ENCODE results near the gene ANKRD13D. TPM values are rescaled to one million over a fixed set of nuclear protein-coding genes. Genes with fewer than 3 reads are reported as not detected.

ANKRD13D gene
- total RNA-seq, 1 experiment from 2014 or later = 107 TPM

DNA sequence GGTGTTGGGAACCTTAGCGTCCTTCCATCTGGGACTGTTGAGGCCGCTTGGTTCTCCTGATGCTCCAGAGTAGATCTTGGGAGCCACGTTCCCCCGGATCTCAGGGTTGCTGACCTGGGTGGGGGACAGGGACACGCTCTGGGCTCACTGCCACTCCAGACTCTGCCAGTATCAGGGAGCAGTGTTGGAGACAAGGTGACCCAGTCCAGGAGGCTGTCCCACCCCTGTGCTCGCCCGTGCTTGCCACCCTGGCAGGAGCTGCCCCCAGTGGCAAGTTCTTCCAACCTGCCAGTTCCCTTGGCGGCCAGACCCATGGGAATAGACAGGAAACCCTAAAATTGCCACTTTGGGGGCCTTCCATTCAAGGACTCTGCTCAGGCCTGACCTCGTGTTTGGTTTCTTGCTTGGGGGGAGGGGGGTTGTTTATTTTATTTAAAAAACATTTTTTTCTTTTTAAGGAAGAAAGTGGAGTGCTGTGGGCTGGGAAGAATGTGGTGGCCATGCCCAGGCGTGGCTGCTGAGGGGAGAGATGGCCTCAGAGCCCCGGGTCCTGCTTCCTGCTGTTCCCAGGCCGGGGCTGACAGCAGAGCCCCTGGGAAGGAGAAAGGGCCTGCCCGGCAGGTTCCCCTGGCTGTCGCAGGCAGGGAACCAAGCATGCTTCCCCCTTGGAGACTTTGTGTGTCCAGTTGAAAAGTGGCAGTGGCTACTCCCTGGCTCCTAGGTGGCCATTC is 15.7 kb upstream of the ANKRD13D start:
- no peak for DNase-seq (ENCODE audit: low spot score)

DNA sequence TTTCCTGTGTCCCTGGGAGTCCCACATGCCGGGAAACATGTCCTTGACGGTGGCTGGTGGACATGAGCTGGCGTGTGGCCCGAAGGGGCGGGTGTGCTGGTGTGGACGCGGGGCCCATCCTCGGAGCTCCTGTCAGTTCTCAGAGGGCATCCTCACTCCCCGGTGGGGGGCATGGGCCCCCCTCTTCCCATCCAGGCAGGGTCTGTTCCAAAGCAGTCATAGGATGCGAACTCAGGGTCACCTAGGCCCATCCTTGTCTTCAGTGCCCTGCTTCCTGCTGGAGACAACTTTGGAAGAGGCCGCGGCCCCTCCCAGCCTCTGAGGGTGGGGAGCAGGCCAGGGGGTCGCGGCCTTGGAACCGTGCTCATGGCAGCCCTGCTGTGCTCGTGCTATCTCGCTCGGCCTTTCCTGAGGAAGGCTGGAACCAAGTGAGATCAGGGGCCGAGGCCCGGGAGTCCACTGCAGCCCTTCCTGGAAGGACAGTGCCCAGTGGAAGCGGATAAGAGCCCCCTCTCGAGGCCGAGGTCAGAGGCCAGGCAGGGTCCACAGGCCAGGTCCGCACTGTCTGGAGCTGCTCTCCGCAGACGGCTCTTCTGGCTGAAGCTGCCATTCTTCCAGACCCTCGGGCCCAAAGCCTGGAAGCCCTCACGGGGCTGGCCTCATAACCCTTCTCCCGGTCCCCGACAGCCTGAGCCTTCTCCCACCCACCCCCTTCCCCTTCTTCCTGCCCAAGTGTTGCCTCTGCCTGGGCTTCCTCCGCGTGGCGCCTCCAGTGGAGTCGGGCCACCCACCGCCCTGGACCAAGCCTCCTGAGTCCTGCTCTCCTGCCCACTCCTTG is 14.1 kb upstream of the ANKRD13D start:
- no peak for DNase-seq (ENCODE audit: low spot score)

DNA sequence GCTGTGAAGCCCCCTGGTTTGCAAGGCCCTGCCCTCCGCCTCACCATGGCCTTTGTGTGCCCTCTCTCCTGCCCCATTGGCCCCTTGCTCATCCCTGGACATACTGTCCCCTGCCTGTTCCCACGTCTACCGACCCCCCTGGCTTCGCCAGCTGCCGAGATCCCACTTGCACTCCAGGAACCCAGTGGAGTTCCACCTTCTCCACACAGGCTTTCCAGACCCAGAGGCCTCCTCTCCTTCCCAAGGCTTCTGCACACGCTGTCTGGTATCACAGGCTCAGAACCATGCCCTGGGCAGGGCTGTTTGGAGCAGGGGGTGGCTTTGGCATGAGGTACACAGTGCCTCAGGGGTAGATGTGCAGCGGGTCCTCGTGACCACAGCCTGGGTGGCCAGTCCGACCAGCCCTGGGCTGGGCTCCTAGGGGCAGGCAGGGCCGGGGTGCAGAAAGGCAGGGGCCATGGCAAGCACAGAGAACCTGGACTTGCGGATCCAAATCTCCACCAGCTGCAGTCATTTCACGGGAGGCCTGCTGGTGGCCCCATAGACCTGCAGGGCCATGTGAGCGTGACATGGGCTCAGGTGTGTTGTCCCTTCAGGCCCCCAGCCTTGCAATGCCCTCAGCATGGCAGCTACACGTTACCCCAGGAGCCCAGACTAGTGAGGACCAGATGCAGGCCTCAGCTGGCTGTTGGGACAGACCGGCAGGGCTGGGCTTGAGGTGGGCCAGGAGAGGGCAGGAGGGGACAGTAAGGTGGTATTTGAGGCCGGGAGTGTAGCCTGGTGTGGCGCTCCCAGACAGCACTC is 13.3 kb upstream of the ANKRD13D start:
- DNase-seq (ENCODE audit: low spot score) = no peak

DNA sequence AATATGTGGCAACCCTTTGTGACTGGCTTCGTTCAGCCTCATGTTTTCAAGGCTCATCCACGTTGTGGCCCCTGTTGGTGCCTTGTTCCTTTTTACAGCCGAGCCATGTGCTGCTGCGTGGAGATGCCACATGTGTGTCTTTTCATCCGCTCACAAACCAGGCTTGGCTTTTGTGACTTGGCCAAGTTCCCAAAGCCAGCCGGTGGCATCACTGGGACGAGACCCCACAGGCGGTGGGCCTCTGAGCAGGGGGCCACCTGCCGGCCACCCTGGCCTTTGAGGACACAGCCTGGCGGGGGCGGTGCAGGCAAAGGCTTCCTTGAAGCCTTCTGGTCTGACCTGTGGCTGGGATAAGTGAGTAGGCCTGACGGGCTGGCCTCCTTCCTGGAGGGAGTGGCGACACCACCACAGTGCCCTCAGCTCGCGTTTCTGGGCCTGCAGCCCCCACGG is 12.3 kb upstream of the ANKRD13D start:
- peak; percentile 64 for DNase-seq (ENCODE audit: low spot score)

DNA sequence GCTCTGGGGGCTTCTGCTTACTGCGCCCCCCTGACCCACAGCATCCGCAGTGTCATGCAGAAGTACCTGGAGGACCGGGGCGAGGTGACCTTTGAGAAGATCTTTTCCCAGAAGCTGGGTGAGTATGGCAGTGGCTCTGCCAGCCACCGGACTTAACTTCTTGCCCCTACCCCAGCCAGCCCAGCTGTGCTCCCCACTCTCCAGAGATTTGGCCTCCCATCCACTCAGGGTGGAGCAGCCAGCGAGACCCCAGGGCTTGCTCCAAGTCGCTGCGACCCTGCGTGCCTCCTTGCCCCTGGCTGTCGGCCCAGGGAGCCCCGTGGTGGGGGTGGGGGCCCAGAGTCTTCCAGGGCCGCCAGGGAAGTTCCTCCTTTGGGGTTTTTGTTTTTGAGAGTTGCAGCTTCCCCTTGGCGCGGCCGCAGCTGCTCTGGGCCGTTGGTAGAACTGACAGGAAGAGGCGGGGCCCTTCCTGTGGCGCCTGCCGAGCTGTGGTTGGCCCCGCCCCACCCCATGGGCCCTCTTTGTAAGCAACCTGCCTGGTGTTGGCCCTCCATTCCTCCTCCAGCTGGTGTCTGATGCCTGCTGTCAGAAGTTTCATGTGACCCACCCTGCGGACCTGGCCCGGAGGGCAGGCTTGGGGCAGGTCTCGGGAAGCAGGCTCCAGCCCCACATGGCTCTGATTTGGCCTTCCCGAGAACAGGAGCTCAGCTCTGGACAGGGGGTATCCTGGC is 11.7 kb upstream of the ANKRD13D start:
- peak; percentile 76 for DNase-seq (ENCODE audit: low spot score)

DNA sequence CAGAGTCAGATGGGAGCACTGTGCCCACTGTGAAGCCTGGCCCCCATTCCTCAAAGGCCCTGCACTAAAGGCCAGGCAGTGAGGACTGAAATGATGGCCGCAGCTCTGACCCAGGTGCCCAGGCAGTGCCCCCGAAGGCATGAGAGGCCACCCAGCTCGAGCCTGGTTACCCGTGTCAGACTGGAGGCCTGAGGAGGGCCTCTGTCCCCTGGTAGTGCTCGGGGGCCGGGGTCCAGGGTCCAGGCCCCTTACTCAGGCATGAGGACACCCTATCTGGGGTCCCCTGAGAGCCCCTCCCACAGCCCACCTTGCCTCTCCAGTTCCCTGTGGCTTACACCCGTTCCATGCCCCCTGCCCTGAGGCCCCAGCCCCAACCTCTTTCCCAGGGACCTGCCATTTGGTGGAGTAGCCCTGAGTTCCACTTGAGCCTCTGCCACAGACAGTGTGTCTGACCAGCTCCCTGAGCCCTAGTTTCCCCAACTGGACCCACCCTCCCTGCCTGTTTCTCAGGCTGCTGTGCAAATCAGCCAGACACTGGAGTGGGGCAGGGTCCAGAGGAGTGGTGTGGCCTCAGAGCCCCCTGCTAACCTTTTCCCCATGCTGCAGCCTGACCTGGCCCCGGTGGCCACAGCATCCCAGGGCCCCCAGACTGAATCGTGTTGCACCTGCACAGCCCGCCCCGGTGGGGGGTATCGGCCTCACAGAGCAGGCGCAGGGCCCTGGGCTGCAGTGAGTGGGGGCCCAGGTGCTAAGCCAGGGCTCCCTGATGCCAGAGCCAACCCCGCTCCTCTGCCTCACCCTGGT is 10.8 kb upstream of the ANKRD13D start:
- DNase-seq (ENCODE audit: low spot score) = no peak

DNA sequence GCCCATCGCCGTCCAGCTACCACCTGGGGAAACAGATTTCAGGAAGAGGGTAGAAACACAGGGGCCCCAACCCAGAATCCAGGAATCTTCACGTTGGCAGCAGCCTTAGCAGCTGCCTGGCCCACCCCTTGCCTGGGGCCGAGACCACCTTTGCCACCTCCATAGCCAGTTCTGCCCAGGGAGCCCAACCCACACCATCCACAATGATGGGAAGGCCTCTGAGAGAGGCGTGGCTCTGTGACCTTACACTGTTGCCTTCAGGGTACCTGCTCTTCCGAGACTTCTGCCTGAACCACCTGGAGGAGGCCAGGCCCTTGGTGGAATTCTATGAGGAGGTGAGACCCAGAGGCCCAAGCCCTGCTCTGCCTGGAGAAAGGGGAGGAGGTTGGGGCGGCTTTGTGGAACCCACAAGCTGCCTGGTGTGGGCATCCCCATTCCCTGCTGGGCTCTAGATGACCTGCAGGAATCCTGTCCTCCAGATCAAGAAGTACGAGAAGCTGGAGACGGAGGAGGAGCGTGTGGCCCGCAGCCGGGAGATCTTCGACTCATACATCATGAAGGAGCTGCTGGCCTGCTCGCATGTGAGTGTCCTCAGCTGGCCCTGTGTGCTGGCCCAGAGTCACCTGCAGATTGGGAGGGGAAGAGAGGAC is 10.0 kb upstream of the ANKRD13D start:
- no peak for DNase-seq (ENCODE audit: low spot score)

DNA sequence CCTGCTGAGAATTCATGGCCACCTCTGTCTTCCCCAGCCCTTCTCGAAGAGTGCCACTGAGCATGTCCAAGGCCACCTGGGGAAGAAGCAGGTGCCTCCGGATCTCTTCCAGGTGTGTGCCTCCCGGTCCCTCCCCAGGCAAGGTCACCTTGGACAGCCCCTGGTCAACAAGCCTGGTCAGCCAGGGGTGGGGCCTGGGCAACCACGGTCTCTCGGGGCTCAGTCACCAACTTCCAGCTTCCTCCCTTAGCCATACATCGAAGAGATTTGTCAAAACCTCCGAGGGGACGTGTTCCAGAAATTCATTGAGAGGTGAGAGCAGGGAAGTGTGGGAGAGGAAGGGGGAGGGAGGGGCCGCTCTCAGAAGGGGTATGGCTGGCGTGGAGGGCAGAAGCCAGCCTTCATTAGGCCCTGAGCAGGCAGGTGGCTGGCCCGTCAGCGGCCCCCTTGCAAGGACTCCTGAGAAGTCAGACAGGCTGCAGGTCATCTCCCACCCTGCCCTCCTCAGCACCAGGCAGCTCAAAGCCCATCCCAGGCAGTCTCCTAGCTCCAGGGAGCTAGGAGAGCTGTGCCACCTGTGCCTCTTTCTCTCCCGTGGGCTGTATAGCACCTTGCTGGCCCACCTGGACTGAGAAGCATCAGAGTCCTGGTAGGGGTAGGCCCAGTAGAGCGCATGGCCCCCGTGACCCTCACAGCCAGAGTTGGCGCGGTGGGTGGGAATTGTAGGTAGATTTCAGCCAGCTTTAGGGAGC is 9.3 kb upstream of the ANKRD13D start:
- no peak for DNase-seq (ENCODE audit: low spot score)

DNA sequence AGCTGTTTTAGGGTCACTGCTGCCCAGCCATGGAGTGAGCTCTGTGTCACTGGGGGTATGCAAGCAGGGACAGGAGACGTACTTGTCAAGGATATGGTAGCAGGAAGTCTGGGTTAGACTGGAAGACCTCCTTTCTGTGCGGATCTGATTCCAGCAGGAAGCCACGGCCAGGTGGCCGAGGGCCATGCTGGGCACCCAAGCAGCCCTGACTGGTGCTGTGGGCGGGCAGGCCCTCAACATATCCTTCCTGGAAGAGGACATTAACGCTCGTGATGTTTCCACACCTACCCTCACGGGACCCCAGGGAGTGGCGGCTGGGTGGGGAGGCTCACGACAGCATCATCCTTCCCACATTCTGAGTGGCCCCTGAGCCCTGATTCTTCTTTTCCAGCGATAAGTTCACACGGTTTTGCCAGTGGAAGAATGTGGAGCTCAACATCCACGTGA is 8.7 kb upstream of the ANKRD13D start:
- no peak for DNase-seq (ENCODE audit: low spot score)

DNA sequence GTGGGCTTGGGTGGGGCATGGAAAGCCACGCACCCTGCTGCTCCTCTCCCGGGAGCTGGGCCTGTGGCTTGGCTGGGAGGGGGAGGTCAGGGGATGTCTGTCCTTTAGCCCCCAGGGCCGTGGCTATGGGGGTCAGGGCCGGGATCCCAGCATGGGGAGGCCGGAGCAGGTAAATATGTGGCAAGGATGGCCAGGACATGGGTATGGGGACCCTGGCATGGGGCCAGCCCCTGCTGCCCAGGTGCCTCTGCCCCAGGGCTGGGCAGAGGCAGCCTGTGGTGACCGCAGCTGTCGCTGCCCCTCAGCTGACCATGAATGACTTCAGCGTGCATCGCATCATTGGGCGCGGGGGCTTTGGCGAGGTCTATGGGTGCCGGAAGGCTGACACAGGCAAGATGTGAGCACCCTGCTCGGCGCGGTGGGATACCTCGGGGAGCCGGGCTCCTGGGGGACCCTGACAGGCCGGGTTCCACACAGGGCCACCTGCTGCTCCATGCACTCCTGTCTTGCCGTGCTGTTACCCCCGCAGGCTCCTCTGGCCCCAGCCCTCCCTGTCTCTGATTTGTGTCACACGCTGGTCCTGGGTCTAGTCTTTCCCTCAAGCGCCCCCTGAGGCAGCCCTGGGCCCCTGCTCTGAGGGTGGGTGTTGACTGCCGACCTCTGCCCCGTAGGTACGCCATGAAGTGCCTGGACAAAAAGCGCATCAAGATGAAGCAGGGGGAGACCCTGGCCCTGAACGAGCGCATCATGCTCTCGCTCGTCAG is 8.1 kb upstream of the ANKRD13D start:
- no peak for DNase-seq (ENCODE audit: low spot score)

DNA sequence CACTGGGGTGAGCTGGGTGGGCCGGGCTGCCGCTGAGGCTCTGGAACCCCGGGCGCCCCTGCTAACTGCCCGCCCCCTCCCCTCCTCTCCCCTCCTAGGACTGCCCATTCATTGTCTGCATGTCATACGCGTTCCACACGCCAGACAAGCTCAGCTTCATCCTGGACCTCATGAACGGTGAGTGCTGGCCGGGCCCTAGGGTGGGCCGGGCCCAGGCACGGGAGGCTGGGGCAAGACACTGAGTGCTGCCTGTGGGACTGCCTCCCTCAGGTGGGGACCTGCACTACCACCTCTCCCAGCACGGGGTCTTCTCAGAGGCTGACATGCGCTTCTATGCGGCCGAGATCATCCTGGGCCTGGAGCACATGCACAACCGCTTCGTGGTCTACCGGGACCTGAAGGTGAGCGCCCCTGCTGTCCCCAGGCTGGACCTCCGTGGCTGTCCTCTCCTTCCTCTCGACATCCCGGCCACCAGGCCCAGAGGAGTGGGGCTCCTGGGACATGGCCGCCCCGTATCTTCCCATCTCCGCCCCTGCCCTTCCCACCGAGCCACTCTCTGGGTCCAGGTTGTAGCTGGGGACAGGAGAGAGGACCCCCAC is 7.5 kb upstream of the ANKRD13D start:
- no peak for DNase-seq (ENCODE audit: low spot score)

DNA sequence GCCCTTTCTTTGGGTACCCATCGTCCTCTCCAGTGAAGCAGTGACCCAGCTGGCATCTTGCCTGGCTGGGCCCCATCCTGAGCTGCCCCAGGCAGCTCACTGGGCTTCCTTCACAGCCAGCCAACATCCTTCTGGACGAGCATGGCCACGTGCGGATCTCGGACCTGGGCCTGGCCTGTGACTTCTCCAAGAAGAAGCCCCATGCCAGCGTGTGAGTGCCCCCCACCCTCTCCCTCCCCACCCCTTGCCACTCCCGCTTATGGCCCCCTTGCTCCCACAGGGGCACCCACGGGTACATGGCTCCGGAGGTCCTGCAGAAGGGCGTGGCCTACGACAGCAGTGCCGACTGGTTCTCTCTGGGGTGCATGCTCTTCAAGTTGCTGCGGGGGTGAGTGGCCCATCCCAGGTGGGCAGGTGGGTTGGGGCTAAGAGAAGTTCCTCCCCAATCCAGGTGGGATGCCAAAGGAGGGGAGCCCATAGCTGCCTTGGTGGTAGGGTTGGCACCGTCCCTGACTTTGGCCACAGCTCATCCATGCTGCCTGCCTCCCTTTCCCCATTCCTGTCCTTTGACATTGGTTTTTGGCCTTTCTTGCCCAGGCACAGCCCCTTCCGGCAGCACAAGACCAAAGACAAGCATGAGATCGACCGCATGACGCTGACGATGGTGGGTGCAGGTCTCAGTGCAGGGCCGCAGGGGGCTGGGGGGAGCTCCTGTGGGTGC is 6.8 kb upstream of the ANKRD13D start:
- DNase-seq (ENCODE audit: low spot score) = no peak

DNA sequence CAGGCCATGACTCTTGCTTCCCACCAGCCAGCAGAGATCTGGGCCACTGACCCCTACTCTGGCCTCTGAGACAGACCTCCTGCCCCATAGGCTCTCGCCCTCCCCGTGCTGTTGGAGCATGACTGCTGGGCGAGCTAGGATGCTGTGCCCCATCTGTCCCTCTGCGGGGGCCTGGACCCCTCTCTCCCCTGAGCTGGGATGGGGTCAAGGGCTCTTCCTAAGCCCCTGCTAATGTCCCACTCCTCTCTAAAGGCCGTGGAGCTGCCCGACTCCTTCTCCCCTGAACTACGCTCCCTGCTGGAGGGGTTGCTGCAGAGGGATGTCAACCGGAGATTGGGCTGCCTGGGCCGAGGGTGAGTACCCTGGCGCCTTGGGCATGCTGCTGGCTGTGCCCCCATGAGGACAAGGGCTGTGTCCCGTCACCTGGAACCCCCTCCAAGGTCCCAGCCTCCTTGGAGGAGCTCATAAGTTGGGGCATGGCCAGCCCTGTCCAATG is 6.2 kb upstream of the ANKRD13D start:
- DNase-seq (ENCODE audit: low spot score) = no peak

DNA sequence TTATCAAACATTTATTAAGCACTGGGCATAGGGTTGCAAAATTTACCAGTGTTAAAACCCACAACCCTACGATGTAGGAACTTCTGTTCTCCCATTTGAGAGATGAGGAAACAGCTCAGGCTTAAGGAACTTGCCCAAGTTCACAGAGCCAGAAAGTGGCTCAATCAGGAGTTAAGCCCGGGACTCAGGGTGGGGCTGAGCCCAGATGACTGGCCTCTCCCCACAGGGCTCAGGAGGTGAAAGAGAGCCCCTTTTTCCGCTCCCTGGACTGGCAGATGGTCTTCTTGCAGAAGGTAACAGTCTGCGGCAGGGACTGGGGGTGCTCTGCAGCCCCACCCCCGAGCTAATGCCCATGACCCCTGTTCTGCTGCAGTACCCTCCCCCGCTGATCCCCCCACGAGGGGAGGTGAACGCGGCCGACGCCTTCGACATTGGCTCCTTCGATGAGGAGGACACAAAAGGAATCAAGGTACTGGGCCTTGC is 5.6 kb upstream of the ANKRD13D start:
- DNase-seq (ENCODE audit: low spot score) = no peak

DNA sequence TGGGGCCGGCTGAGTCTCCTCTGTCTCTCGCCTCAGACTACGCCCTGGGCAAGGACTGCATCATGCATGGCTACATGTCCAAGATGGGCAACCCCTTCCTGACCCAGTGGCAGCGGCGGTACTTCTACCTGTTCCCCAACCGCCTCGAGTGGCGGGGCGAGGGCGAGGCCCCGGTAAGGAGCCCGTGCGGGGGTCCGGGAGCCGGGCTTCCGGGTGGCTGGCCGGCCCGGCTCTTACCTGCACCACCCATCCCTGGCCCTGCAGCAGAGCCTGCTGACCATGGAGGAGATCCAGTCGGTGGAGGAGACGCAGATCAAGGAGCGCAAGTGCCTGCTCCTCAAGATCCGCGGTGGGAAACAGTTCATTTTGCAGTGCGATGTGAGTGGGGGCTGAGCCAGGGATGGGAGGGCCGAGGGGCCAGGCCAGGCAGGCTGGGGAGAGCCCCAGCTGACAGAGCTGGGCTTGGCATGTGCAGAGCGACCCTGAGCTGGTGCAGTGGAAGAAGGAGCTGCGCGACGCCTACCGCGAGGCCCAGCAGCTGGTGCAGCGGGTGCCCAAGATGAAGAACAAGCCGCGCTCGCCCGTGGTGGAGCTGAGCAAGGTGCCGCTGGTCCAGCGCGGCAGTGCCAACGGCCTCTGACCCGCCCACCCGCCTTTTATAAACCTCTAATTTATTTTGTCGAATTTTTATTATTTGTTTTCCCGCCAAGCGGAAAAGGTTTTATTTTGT is 4.1 kb upstream of the ANKRD13D start:
- DNase-seq (ENCODE audit: low spot score) = no peak
